ENCODE measurements around the gene ELP5.
A peak's percentile ranks its signal among the peaks of the same experiment; 100 is the strongest.
"Not testable (repeated sequence)": the region's sequence is repeated elsewhere in the genome, so short reads cannot be mapped to it uniquely, and the experiment has no call there.

The ELP5 gene

DNA sequence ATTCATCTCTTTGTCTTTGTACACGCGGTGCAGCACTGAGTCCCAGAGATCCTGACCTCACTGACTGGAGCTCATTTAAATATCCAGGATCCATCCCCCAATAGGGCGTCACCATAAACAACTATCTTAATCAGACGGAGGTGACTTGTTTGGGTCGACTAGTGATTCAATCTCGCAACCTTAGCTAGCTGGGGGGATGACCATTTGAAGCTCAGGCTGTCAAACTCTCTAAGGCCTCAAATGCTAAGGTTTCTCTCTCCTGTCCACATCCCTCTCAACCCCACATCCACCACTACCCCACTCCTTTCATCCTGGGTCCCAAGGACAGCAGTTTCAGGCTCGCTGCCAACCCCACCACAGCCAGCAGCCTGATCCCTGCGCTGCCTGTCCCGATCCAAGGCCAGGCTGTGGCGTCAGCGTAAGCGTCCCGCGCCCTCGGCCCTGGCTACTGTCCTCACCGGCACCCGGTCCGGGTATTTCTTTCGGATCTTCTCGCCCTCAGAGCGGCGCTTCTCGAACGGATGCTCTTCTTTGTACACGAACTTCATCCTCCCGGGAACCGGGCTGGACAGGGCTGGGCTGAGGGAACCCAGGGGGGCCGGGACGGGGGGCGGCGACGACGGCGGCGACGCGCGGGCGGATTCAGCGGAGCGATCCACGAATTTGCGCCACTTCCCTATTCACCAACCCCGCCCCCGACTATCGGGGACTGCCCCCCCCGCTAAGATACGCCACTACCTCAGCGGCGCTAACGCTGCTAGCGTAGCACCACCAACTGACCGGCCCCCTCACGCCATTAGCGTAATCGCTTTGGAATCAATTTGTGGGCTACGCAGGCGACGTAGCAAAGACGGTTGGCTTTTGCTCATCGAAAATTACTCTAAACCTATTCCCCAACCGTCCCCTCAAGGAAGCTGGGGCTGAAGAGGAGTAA lies 10.0 kb upstream of the ELP5 start, which contains the start of gene GABARAP:
TSS of gene GABARAP (minus strand) at position 667 of the 934 bp plus-strand sequence. CDS start at position 548, 119 bp downstream.
- H3K4me3 ChIP-seq (ENCODE audit: low read depth, low read length) = peak within 1 kb of the TSS; percentile 93
- DNase-seq (ENCODE audit: low read depth) = peak; percentile 93
- TF ChIP-seq, protein P1, sequence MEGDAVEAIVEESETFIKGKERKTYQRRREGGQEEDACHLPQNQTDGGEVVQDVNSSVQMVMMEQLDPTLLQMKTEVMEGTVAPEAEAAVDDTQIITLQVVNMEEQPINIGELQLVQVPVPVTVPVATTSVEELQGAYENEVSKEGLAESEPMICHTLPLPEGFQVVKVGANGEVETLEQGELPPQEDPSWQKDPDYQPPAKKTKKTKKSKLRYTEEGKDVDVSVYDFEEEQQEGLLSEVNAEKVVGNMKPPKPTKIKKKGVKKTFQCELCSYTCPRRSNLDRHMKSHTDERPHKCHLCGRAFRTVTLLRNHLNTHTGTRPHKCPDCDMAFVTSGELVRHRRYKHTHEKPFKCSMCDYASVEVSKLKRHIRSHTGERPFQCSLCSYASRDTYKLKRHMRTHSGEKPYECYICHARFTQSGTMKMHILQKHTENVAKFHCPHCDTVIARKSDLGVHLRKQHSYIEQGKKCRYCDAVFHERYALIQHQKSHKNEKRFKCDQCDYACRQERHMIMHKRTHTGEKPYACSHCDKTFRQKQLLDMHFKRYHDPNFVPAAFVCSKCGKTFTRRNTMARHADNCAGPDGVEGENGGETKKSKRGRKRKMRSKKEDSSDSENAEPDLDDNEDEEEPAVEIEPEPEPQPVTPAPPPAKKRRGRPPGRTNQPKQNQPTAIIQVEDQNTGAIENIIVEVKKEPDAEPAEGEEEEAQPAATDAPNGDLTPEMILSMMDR (conservative IDR thresholded peaks at IDR 0.05; ENCODE audit: low read depth, low read length) = no peak

GRCh38 chr17:7242717-7243452 lies 9.1 kb upstream of the ELP5 start:
- peak overlapping the region; percentile 93 for H3K4me3 ChIP-seq (ENCODE audit: low read depth, low read length)
- peak; percentile 98 for DNase-seq (ENCODE audit: low read depth)
- TF ChIP-seq, protein P1 (conservative IDR thresholded peaks at IDR 0.05; ENCODE audit: low read depth, low read length) = no peak

DNA sequence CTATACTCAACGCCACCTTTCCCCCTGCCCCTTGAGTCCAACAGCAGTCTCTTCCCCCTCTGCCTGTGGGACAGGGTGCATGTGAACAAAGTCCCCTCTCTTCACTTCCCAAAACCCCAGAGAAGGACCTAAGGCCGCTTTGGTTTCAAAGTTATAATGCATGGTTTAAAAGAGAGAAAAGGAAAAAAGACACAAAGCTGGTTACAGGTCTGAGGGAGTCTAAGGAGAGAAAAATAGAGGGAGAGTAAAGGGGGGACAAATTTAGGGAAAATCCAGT lies 8.6 kb upstream of the ELP5 start:
- TF ChIP-seq, protein P1 (conservative IDR thresholded peaks at IDR 0.05; ENCODE audit: low read depth, low read length) = no peak
- no peak for DNase-seq (ENCODE audit: low read depth)
- peak overlapping the region; percentile 93 for H3K4me3 ChIP-seq (ENCODE audit: low read depth, low read length)

DNA sequence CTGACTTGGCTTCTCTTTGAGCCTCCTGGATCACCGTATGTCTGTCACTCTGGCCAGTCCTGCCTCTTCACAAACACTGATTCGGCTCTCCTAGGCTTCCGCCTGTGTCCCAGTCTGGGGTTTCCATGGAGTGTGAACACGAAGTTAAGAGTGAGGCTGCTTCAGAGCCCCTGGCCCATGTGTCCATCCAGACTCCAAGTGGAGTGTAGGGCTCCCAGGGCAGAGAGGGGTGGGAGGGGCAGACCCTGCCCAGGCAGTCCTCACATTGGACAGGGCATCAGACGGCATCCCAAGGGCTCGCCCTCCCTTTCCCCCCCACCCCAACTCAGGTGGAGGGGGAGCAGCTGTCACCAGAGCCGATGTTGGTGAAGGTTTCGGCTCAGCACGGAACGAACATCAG lies 8.2 kb upstream of the ELP5 start:
- not testable (repeated sequence) for H3K4me3 ChIP-seq (ENCODE audit: low read depth, low read length); DNase-seq (ENCODE audit: low read depth)

DNA sequence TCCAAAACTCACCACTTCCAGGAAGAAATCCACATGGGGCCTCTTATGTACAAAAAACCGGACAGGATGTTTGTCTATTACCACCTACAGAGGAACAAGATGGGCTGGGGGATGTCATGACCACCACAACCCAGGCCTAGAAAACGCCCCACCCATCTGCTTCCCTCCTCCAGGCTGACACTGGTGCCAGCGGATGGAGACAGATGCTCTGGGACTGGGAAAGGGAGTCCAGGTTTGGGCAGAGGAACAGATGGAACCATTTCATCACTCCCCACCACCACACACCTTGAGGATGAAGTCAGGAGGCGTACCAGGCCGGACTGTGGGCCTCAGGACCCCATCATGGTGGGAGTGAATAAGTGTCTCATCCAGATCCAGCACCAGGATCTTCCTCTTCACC lies 5.2 kb upstream of the ELP5 start:
- TF ChIP-seq, protein P1 (conservative IDR thresholded peaks at IDR 0.05; ENCODE audit: low read depth, low read length) = no peak
- DNase-seq (ENCODE audit: low read depth) = no peak
- no peak overlapping the region for H3K4me3 ChIP-seq (ENCODE audit: low read depth, low read length)

- TF ChIP-seq, protein P1 (conservative IDR thresholded peaks at IDR 0.05; ENCODE audit: low read depth, low read length) = no peak
- no peak for DNase-seq (ENCODE audit: low read depth)
- no peak overlapping the region for H3K4me3 ChIP-seq (ENCODE audit: low read depth, low read length)
These were observed 3.2 kb upstream of the ELP5 start for GRCh38 chr17:7248796-7249195.

GRCh38 chr17:7249214-7249613 lies 2.8 kb upstream of the ELP5 start:
- H3K4me3 ChIP-seq (ENCODE audit: low read depth, low read length) = no peak overlapping the region
- TF ChIP-seq, protein P1 (conservative IDR thresholded peaks at IDR 0.05; ENCODE audit: low read depth, low read length) = no peak
- no peak for DNase-seq (ENCODE audit: low read depth)

Measured in choroid plexus epithelial cell (primary cell).